CD4-positive, alpha-beta T cell treated with Interleukin-15 for 1 hour (primary cell): ENCODE data around the gene TRIM47.

ENCODE experiments used
- DNase-seq: peaks from one replicate; pipeline ENCODE4 v3.0.0-alpha.2; 2020

The TRIM47 gene

GRCh38 chr17:75878174-75878998, at the start of gene TRIM47:
TRIM47 (minus strand) TSS chr17:75878581; CDS start chr17:75878548, 33 bp downstream.
- no peak for DNase-seq

GRCh38 chr17:75927286-75927922, 49.0 kb upstream of the TRIM47 start:
- DNase-seq, result no peak

GRCh38 chr17:75926456-75926855, 48.1 kb upstream of the TRIM47 start:
- no peak for DNase-seq

GRCh38 chr17:75925912-75926311, 47.5 kb upstream of the TRIM47 start:
- no peak for DNase-seq

- DNase-seq, result no peak
Observed at GRCh38 chr17:75925103-75925502, 46.7 kb upstream of the TRIM47 start.

- no peak for DNase-seq
Observed at GRCh38 chr17:75922963-75923874, 44.8 kb upstream of the TRIM47 start.

- DNase-seq, result no peak
Observed at GRCh38 chr17:75922173-75922961, 44.0 kb upstream of the TRIM47 start.

- no peak for DNase-seq
Observed at GRCh38 chr17:75921596-75921995, 43.2 kb upstream of the TRIM47 start.

- DNase-seq, result no peak
Observed at GRCh38 chr17:75920045-75920560, 41.7 kb upstream of the TRIM47 start.

- no peak for DNase-seq
Observed at GRCh38 chr17:75919611-75920010, 41.2 kb upstream of the TRIM47 start.

GRCh38 chr17:75917917-75918445, 39.6 kb upstream of the TRIM47 start:
- no peak for DNase-seq

- DNase-seq, result no peak
Observed at GRCh38 chr17:75917141-75917916, 38.9 kb upstream of the TRIM47 start.

- no peak for DNase-seq
Observed at GRCh38 chr17:75915268-75915667, 36.9 kb upstream of the TRIM47 start.

- no peak for DNase-seq
Observed at GRCh38 chr17:75914643-75915267, 36.4 kb upstream of the TRIM47 start.

GRCh38 chr17:75913537-75914210, 35.3 kb upstream of the TRIM47 start:
- no peak for DNase-seq

- DNase-seq, result no peak
Observed at GRCh38 chr17:75910699-75911098, 32.3 kb upstream of the TRIM47 start.

GRCh38 chr17:75909812-75910274, 31.5 kb upstream of the TRIM47 start:
- no peak for DNase-seq

- DNase-seq, result no peak
Observed at GRCh38 chr17:75909051-75909811, 30.9 kb upstream of the TRIM47 start.

- no peak for DNase-seq
Observed at GRCh38 chr17:75908201-75908600, 29.8 kb upstream of the TRIM47 start.
